Measurements from ENCODE around the gene NME1.

GRCh38 chr17:51180486-51180885 is 27.1 kb downstream of the NME1 start:
- TF ChIP-seq REST (IDR thresholded peaks at IDR 0.05; ENCODE audit: insufficient read depth in 1 of 2, low read depth in 2 of 2, low read length in 2 of 2) (no peak), POLR2AphosphoS5 (IDR thresholded peaks at IDR 0.05; ENCODE audit: low read depth, low read length) (no peak), TAF1 (IDR thresholded peaks at IDR 0.05; ENCODE audit: borderline replicate concordance, insufficient read depth, low read length) (no peak)
